OCI-LY1 (cell line): ENCODE data around the gene CTBP2.

Experiments
- H2AFZ ChIP-seq: fragments of 200-600 bp; sonication (generic), shearing (Covaris generic); 2 replicates; pipeline ENCODE4 v1.6.0; 2014; ENCODE audit warnings: antibody characterized with exemption, mild to moderate bottlenecking, low read length
- H3F3A ChIP-seq: fragments of 200-600 bp; sonication (generic), shearing (Covaris generic); 2 replicates; pipeline ENCODE4 v1.6.0; 2014; ENCODE audit warnings: mild to moderate bottlenecking, antibody characterized with exemption, low read length, moderate library complexity; ENCODE audit not compliant: insufficient read depth
- H3K27ac ChIP-seq: fragments of 200-600 bp; sonication (generic); 2 replicates; pipeline ENCODE4 v1.5.1; 2014; ENCODE audit warnings: low read length, mixed run types, mild to moderate bottlenecking, low read depth; ENCODE audit not compliant: poor library complexity, severe bottlenecking
- H3K27me3 ChIP-seq: fragments of 200-600 bp; sonication (generic); 2 replicates; pipeline ENCODE4 v1.6.0; 2014; ENCODE audit warnings: antibody characterized with exemption, mild to moderate bottlenecking, low read length, moderate library complexity; ENCODE audit not compliant: insufficient read depth
- H3K36me3 ChIP-seq: fragments of 200-600 bp; sonication (generic); 2 replicates; pipeline ENCODE4 v1.6.1; 2014; ENCODE audit warnings: mild to moderate bottlenecking, antibody characterized with exemption, low read length, moderate library complexity, mixed read lengths; ENCODE audit not compliant: insufficient read depth
- H3K4me1 ChIP-seq: fragments of 200-600 bp; sonication (generic); 2 replicates; pipeline ENCODE4 v1.5.1; 2014; ENCODE audit warnings: mild to moderate bottlenecking, low read length, moderate library complexity; ENCODE audit not compliant: insufficient read depth, severe bottlenecking
- H3K4me2 ChIP-seq: fragments of 200-600 bp; sonication (generic), shearing (Covaris generic); 2 replicates; pipeline ENCODE4 v1.6.1; 2014; ENCODE audit warnings: low read length
- H3K4me3 ChIP-seq: fragments of 200-600 bp; sonication (generic); 2 replicates; pipeline ENCODE4 v1.5.1; 2014; ENCODE audit warnings: low read length, low read depth, mild to moderate bottlenecking, mixed read lengths; ENCODE audit not compliant: poor library complexity, severe bottlenecking
- H3K79me2 ChIP-seq: fragments of 200-600 bp; shearing (Covaris generic); 2 replicates; pipeline ENCODE4 v1.6.1; 2016; ENCODE audit warnings: mixed run types, low read length, mixed read lengths; ENCODE audit not compliant: insufficient read depth
- H3K9ac ChIP-seq: fragments of 200-600 bp; sonication (generic), shearing (Covaris generic); 2 replicates; pipeline ENCODE4 v1.6.1; 2014; ENCODE audit warnings: mild to moderate bottlenecking, low read length, mixed read lengths
- H3K9me2 ChIP-seq: fragments of 200-600 bp; sonication (generic), shearing (Covaris generic); 2 replicates; pipeline ENCODE4 v1.6.1; 2014; ENCODE audit warnings: low read depth, mild to moderate bottlenecking, low read length, mixed read lengths
- H3K9me3 ChIP-seq: fragments of 200-600 bp; shearing (Covaris generic); 2 replicates; pipeline ENCODE4 v1.6.1; 2014; ENCODE audit warnings: low read length, mixed read lengths
- H4K20me1 ChIP-seq: fragments of 200-600 bp; sonication (generic), shearing (Covaris generic); 2 replicates; pipeline ENCODE4 v1.6.0; 2016; ENCODE audit warnings: mild to moderate bottlenecking, low read length; ENCODE audit not compliant: insufficient read depth
- CTCF ChIP-seq: fragments of 200-600 bp; sonication (generic), shearing (Covaris generic); IDR thresholded peaks from 2 replicates; pipeline ENCODE4 v1.5.1; 2017; ENCODE audit warnings: mild to moderate bottlenecking, antibody characterized with exemption, low read length, moderate library complexity, mixed read lengths
- EZH2 ChIP-seq: fragments of 200-600 bp; sonication (generic), shearing (Covaris generic); IDR thresholded peaks from 2 replicates; pipeline ENCODE4 v1.8.0; 2017; ENCODE audit warnings: borderline replicate concordance, mixed run types, mild to moderate bottlenecking, antibody characterized with exemption, low read length, moderate library complexity, mixed read lengths

Gene CTBP2

GRCh38 chr10:125008689-125009638, 151.4 kb downstream of the CTBP2 start:
- H3K4me2 ChIP-seq: no peak overlapping the region
- H3K27me3 ChIP-seq: peaks cover 4% of the 10 kb centered on the region; the same call in 1 of the 2 replicates
- no peaks in the 10 kb centered on the region for H3K4me1 ChIP-seq
- H4K20me1 ChIP-seq: no peaks in the 10 kb centered on the region
- no peaks in the 10 kb centered on the region for H3K36me3 ChIP-seq
- no peak overlapping the region for H3K9ac ChIP-seq
- no peak overlapping the region for H3K4me3 ChIP-seq
- no peaks in the 10 kb centered on the region for H3F3A ChIP-seq
- TF ChIP-seq EZH2 (no peak), CTCF (no peak)
- H3K9me3 ChIP-seq: no peaks in the 10 kb centered on the region
- H3K9me2 ChIP-seq: no peaks in the 10 kb centered on the region
- H3K27ac ChIP-seq: no peak overlapping the region
- H2AFZ ChIP-seq: no peak overlapping the region
- no peaks in the 10 kb centered on the region for H3K79me2 ChIP-seq

GRCh38 chr10:125007436-125007835, 152.9 kb downstream of the CTBP2 start:
- H3K9me3 ChIP-seq: no peaks in the 10 kb centered on the region
- H3K4me1 ChIP-seq: no peaks in the 10 kb centered on the region
- H3K36me3 ChIP-seq: no peaks in the 10 kb centered on the region
- H3K79me2 ChIP-seq: no peaks in the 10 kb centered on the region
- H3F3A ChIP-seq: no peaks in the 10 kb centered on the region
- no peaks in the 10 kb centered on the region for H3K9me2 ChIP-seq
- TF ChIP-seq EZH2 (no peak), CTCF (no peak)
- H3K4me2 ChIP-seq: no peak overlapping the region
- H2AFZ ChIP-seq: no peak overlapping the region
- peaks cover 4% of the 10 kb centered on the region; the same call in 1 of the 2 replicates for H3K27me3 ChIP-seq
- no peak overlapping the region for H3K4me3 ChIP-seq
- H3K9ac ChIP-seq: no peak overlapping the region
- H3K27ac ChIP-seq: no peak overlapping the region
- H4K20me1 ChIP-seq: no peaks in the 10 kb centered on the region

GRCh38 chr10:125006921-125007426, 153.4 kb downstream of the CTBP2 start:
- H3K4me2 ChIP-seq: no peak overlapping the region
- no peaks in the 10 kb centered on the region for H3K9me3 ChIP-seq
- no peaks in the 10 kb centered on the region for H4K20me1 ChIP-seq
- no peak overlapping the region for H3K9ac ChIP-seq
- no peaks in the 10 kb centered on the region for H3K9me2 ChIP-seq
- no peaks in the 10 kb centered on the region for H3K79me2 ChIP-seq
- H3K27ac ChIP-seq: no peak overlapping the region
- no peaks in the 10 kb centered on the region for H3K4me1 ChIP-seq
- H3K36me3 ChIP-seq: no peaks in the 10 kb centered on the region
- H3F3A ChIP-seq: no peaks in the 10 kb centered on the region
- H3K27me3 ChIP-seq: peaks cover 4% of the 10 kb centered on the region; the same call in 1 of the 2 replicates
- H2AFZ ChIP-seq: no peak overlapping the region
- TF ChIP-seq EZH2: no peak
- no peak for TF ChIP-seq CTCF
- H3K4me3 ChIP-seq: no peak overlapping the region
